Measurements from ENCODE around the gene VANGL2.
A peak's percentile ranks its signal among the peaks of the same experiment; 100 is the strongest.
"Not testable (repeated sequence)": the region's sequence is repeated elsewhere in the genome, so short reads cannot be mapped to it uniquely, and the experiment has no call there.

The VANGL2 gene

DNA sequence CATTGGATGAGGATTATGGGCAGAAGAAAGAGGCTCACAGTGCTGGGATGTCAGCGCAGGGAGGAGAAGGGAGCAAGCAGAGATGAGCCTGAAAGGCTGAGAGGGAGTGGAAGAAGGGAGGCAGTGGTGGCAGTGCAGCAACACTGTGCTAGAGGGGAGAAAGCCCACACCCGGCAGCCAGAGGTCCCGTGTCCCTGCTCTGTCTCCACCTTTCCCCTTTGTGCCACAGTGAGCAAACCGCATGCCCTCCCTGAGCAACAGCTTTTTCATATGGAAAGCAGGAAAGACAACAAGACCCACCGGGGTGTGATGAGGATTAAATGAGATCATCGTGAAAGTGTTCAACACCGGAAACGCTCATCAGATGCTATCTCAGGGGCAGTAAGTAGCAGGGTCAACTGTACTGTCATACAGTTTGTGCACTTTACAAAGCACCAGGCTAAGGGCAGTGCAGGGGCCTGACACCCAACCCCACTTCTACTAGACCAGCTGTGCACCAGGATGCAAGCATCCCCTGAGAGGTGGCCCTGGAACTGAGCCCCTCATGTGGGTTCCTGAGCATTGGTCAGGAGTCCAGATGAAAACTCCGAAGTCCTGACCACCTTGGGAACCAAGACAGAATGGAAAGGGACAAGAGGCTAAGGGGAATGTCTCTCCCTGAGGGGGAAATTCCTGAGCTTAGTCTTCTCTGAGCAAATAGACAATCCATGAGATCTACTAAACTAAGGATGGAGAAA lies 24.4 kb upstream of the VANGL2 start:
- Histone ChIP-seq H3K4me1 (ENCODE audit: control insufficient read depth in 2 of 2, insufficient read depth in 1 of 2, low read depth in 1 of 2, low read length in 2 of 2) (peaks cover 21 to 26% of the 10 kb centered on the region in 2 donors), H4K8ac (ENCODE audit: low read depth, low read length) (no peak overlapping the region), H2AFZ (ENCODE audit: low read length) (peak overlapping the region; percentile 79), H3K4me3 (ENCODE audit: low read length in 2 of 2) (peak overlapping the region in 1 of 2 donors; percentile 31), H3K4me2 (ENCODE audit: insufficient read depth, low read length, poor library complexity, severe bottlenecking) (no peak overlapping the region), H3K18ac (ENCODE audit: low read length) (peak overlapping the region; percentile 67), H2BK12ac (ENCODE audit: low read length) (no peak overlapping the region), H3K36me3 (replicated peaks in 1 of 2; ENCODE audit: control insufficient read depth in 2 of 2, insufficient read depth in 2 of 2, low read length in 2 of 2) (no peaks in the 10 kb centered on the region), H2BK15ac (ENCODE audit: low read length) (no peak overlapping the region), H3K27ac (replicated peaks; ENCODE audit: low read length) (peak overlapping the region; percentile 91), H3K14ac (ENCODE audit: low read length) (no peak overlapping the region), H2AK5ac (ENCODE audit: low read depth, low read length) (no peak overlapping the region), H3K79me1 (ENCODE audit: low read depth, low read length) (no peaks in the 10 kb centered on the region), H3K23ac (ENCODE audit: low read depth, low read length, poor library complexity) (no peak overlapping the region), H3K27me3 (ENCODE audit: control insufficient read depth in 3 of 3, insufficient read depth in 3 of 3, low read depth in 1 of 3, low read length in 3 of 3) (no peaks in the 10 kb centered on the region), H2BK5ac (ENCODE audit: low read length) (peak overlapping the region; percentile 2), H3K4ac (ENCODE audit: low read length) (no peak overlapping the region), H2BK120ac (ENCODE audit: low read depth, low read length) (peak overlapping the region; percentile 40), H3K9me3 (replicated peaks in 1 of 2; ENCODE audit: control insufficient read depth in 2 of 2, insufficient read depth in 1 of 2, low read depth in 1 of 2, low read length in 2 of 2) (no peaks in the 10 kb centered on the region), H3K9ac (ENCODE audit: low read depth, low read length, poor library complexity) (no peak overlapping the region), H4K91ac (ENCODE audit: low read depth, low read length, poor library complexity) (no peak overlapping the region)
- peak; percentile 54 for DNase-seq (ENCODE audit: low spot score)
- no CpG with 5 or more reads among the region's 9 CpGs for WGBS, 2 donors (ENCODE audit: extremely low coverage in 2 of 2, insufficient read length in 2 of 2, insufficient replicate concordance in 1 of 2)

DNA sequence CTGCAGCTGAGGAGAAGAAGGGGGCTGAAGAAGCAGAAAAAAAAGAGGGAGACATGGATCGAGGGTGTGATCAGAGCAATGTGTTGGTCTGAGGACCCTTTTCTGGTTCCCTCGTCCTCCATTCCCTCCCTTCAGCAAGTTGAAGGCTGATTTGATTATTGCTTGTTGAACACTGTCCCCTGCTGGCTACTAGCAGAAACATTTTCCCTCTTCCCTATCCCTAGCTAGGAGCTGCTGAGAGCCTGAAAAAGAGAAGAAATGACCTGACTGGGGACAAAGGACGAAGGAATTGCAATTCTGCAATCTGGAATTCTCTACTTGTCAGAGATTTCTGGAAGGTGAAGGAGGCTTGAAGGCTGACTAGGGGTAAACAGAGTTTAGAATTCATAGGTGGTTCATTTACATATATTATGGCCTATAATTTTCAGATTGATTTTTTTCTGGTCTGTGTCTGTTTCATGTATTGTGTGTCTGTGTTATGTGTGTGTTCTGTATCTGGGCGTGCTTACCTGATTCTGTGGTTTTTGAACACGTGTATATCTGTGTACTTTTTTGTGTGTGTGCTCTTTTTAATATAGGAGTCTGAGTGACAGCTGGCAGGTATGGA lies 23.7 kb upstream of the VANGL2 start:
- H3K23ac ChIP-seq (ENCODE audit: low read depth, low read length, poor library complexity) = no peak overlapping the region
- no peaks in the 10 kb centered on the region for H3K9me3 ChIP-seq (replicated peaks in 1 of 2; ENCODE audit: control insufficient read depth in 2 of 2, insufficient read depth in 1 of 2, low read depth in 1 of 2, low read length in 2 of 2)
- no peak overlapping the region for H3K9ac ChIP-seq (ENCODE audit: low read depth, low read length, poor library complexity)
- H2BK15ac ChIP-seq (ENCODE audit: low read length) = no peak overlapping the region
- H4K91ac ChIP-seq (ENCODE audit: low read depth, low read length, poor library complexity) = no peak overlapping the region
- H3K4me3 ChIP-seq (ENCODE audit: low read length in 2 of 2) = peak overlapping the region in 1 of 2 donors; percentile 31
- no peak overlapping the region for H3K4me2 ChIP-seq (ENCODE audit: insufficient read depth, low read length, poor library complexity, severe bottlenecking)
- no peak overlapping the region for H2AK5ac ChIP-seq (ENCODE audit: low read depth, low read length)
- H3K36me3 ChIP-seq (replicated peaks in 1 of 2; ENCODE audit: control insufficient read depth in 2 of 2, insufficient read depth in 2 of 2, low read length in 2 of 2) = no peaks in the 10 kb centered on the region
- peak overlapping the region; percentile 91 for H3K27ac ChIP-seq (replicated peaks; ENCODE audit: low read length)
- no peak overlapping the region for H3K18ac ChIP-seq (ENCODE audit: low read length)
- no peak overlapping the region for H2BK5ac ChIP-seq (ENCODE audit: low read length)
- H3K79me1 ChIP-seq (ENCODE audit: low read depth, low read length) = no peaks in the 10 kb centered on the region
- no peak overlapping the region for H2BK12ac ChIP-seq (ENCODE audit: low read length)
- H3K4me1 ChIP-seq (ENCODE audit: control insufficient read depth in 2 of 2, insufficient read depth in 1 of 2, low read depth in 1 of 2, low read length in 2 of 2) = peaks cover 21 to 26% of the 10 kb centered on the region in 2 donors
- H2BK120ac ChIP-seq (ENCODE audit: low read depth, low read length) = no peak overlapping the region
- H4K8ac ChIP-seq (ENCODE audit: low read depth, low read length) = no peak overlapping the region
- peak overlapping the region; percentile 79 for H2AFZ ChIP-seq (ENCODE audit: low read length)
- no CpG with 5 or more reads among the region's 5 CpGs for WGBS, 2 donors (ENCODE audit: extremely low coverage in 2 of 2, insufficient read length in 2 of 2, insufficient replicate concordance in 1 of 2)
- no peak overlapping the region for H3K4ac ChIP-seq (ENCODE audit: low read length)
- H3K27me3 ChIP-seq (ENCODE audit: control insufficient read depth in 3 of 3, insufficient read depth in 3 of 3, low read depth in 1 of 3, low read length in 3 of 3) = no peaks in the 10 kb centered on the region
- DNase-seq (ENCODE audit: low spot score) = peak; percentile 67
- H3K14ac ChIP-seq (ENCODE audit: low read length) = no peak overlapping the region

DNA sequence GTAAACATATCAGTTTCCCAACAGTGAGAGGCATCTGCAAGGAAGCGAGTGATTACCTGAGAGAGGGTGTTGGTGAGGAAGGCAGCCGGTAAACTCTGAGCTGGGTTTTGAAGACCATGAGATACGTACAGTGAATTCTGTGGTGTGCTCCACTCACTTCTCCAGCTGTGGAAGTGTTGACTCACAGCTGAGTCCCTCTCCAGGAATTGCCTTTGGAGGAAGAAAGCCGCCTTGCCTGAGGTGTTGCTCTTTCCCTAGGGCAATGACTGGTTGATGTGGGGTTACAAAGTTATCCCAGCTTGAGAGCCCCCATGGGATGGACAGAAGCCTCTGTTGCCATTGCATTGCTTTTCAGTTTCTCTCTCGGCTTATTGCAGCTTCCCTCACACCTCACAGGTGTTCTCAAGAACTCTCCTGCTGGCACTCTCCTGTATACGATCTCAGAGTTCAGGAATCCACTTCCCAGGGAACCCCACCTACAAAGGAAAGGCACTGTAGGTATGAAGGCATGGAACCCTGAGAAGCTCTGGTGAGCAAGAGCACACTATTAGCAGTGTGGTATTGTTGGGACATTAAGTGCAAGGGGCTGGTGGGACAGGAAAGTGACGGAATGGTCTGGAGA lies 22.7 kb upstream of the VANGL2 start:
- WGBS, 2 donors (ENCODE audit: extremely low coverage in 2 of 2, insufficient read length in 2 of 2, insufficient replicate concordance in 1 of 2) = no CpG with 5 or more reads among the region's 7 CpGs
- Histone ChIP-seq H2BK120ac (ENCODE audit: low read depth, low read length) (no peak overlapping the region), H2AFZ (ENCODE audit: low read length) (peak overlapping the region; percentile 25), H2AK5ac (ENCODE audit: low read depth, low read length) (no peak overlapping the region), H3K9me3 (replicated peaks in 1 of 2; ENCODE audit: control insufficient read depth in 2 of 2, insufficient read depth in 1 of 2, low read depth in 1 of 2, low read length in 2 of 2) (no peaks in the 10 kb centered on the region), H3K4me1 (ENCODE audit: control insufficient read depth in 2 of 2, insufficient read depth in 1 of 2, low read depth in 1 of 2, low read length in 2 of 2) (peaks cover 21 to 26% of the 10 kb centered on the region in 2 donors), H3K4ac (ENCODE audit: low read length) (no peak overlapping the region), H3K4me3 (ENCODE audit: low read length in 2 of 2) (no peak overlapping the region), H2BK5ac (ENCODE audit: low read length) (no peak overlapping the region), H2BK12ac (ENCODE audit: low read length) (no peak overlapping the region), H3K4me2 (ENCODE audit: insufficient read depth, low read length, poor library complexity, severe bottlenecking) (no peak overlapping the region), H3K18ac (ENCODE audit: low read length) (no peak overlapping the region), H3K23ac (ENCODE audit: low read depth, low read length, poor library complexity) (no peak overlapping the region), H4K8ac (ENCODE audit: low read depth, low read length) (no peak overlapping the region), H3K9ac (ENCODE audit: low read depth, low read length, poor library complexity) (no peak overlapping the region), H3K79me1 (ENCODE audit: low read depth, low read length) (no peaks in the 10 kb centered on the region), H2BK15ac (ENCODE audit: low read length) (peak overlapping the region; percentile 1), H4K91ac (ENCODE audit: low read depth, low read length, poor library complexity) (no peak overlapping the region), H3K14ac (ENCODE audit: low read length) (no peak overlapping the region), H3K27me3 (ENCODE audit: control insufficient read depth in 3 of 3, insufficient read depth in 3 of 3, low read depth in 1 of 3, low read length in 3 of 3) (no peaks in the 10 kb centered on the region), H3K27ac (replicated peaks; ENCODE audit: low read length) (no peak overlapping the region), H3K36me3 (replicated peaks in 1 of 2; ENCODE audit: control insufficient read depth in 2 of 2, insufficient read depth in 2 of 2, low read length in 2 of 2) (no peaks in the 10 kb centered on the region)
- no peak for DNase-seq (ENCODE audit: low spot score)

DNA sequence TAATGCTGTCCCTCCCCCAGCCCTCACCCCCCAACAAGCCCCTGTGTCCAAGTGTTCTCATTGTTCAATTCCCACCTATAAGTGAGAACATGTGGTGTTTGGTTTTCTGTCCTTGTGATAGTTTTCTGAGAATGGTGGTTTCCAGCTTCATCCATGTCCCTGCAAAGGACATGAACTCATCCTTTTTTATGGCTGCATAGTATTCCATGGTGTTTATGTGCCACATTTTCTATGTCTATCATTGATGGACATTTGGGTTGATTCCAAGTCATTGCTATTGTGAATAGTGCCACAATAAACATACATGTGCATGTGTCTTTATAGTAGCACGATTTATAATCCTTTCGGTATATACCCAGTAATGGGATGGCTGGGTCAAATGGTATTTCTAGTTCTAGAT lies 15.6 kb upstream of the VANGL2 start:
- H3K4me2 ChIP-seq (ENCODE audit: insufficient read depth, low read length, poor library complexity, severe bottlenecking); H4K91ac ChIP-seq (ENCODE audit: low read depth, low read length, poor library complexity); H3K27ac ChIP-seq (replicated peaks; ENCODE audit: low read length); H3K79me1 ChIP-seq (ENCODE audit: low read depth, low read length); H2BK15ac ChIP-seq (ENCODE audit: low read length); H3K18ac ChIP-seq (ENCODE audit: low read length); H2AK5ac ChIP-seq (ENCODE audit: low read depth, low read length); H4K8ac ChIP-seq (ENCODE audit: low read depth, low read length); H3K4me3 ChIP-seq (ENCODE audit: low read length in 2 of 2); H2BK5ac ChIP-seq (ENCODE audit: low read length); H2AFZ ChIP-seq (ENCODE audit: low read length); H2BK120ac ChIP-seq (ENCODE audit: low read depth, low read length); H3K23ac ChIP-seq (ENCODE audit: low read depth, low read length, poor library complexity); H3K4me1 ChIP-seq (ENCODE audit: control insufficient read depth in 2 of 2, insufficient read depth in 1 of 2, low read depth in 1 of 2, low read length in 2 of 2); H2BK12ac ChIP-seq (ENCODE audit: low read length); H3K14ac ChIP-seq (ENCODE audit: low read length); H3K4ac ChIP-seq (ENCODE audit: low read length); DNase-seq (ENCODE audit: low spot score); H3K9me3 ChIP-seq (replicated peaks in 1 of 2; ENCODE audit: control insufficient read depth in 2 of 2, insufficient read depth in 1 of 2, low read depth in 1 of 2, low read length in 2 of 2); H3K27me3 ChIP-seq (ENCODE audit: control insufficient read depth in 3 of 3, insufficient read depth in 3 of 3, low read depth in 1 of 3, low read length in 3 of 3); H3K36me3 ChIP-seq (replicated peaks in 1 of 2; ENCODE audit: control insufficient read depth in 2 of 2, insufficient read depth in 2 of 2, low read length in 2 of 2); H3K9ac ChIP-seq (ENCODE audit: low read depth, low read length, poor library complexity): not testable (repeated sequence)
- no CpG with 5 or more reads among the region's 2 CpGs for WGBS, 2 donors (ENCODE audit: extremely low coverage in 2 of 2, insufficient read length in 2 of 2, insufficient replicate concordance in 1 of 2)
